Measurements from ENCODE around the gene PPP1R26.

The PPP1R26 gene

GRCh38 chr9:135521608-135522095 is 42.1 kb downstream of the PPP1R26 start:
- Histone ChIP-seq H3K9ac (ENCODE audit: low read length) (no peak overlapping the region), H3K27me3 (ENCODE audit: insufficient read depth, low read length) (no peaks in the 10 kb centered on the region), H3K9me2 (ENCODE audit: low read depth, low read length) (no peaks in the 10 kb centered on the region), H3K4me3 (ENCODE audit: low read depth, low read length, poor library complexity, severe bottlenecking) (no peak overlapping the region), H4K20me1 (ENCODE audit: insufficient read depth, low read length) (no peaks in the 10 kb centered on the region), H3F3A (ENCODE audit: insufficient read depth, low read length) (no peaks in the 10 kb centered on the region), H3K9me3 (ENCODE audit: low read length) (no peaks in the 10 kb centered on the region), H3K4me1 (ENCODE audit: insufficient read depth, low read length, severe bottlenecking) (no peaks in the 10 kb centered on the region), H3K36me3 (ENCODE audit: insufficient read depth, low read length) (no peaks in the 10 kb centered on the region), H3K4me2 (ENCODE audit: low read length) (no peak overlapping the region), H3K79me2 (ENCODE audit: insufficient read depth, low read length) (no peaks in the 10 kb centered on the region), H2AFZ (ENCODE audit: low read length) (no peak overlapping the region), H3K27ac (ENCODE audit: low read depth, low read length, poor library complexity, severe bottlenecking) (no peak overlapping the region)
- TF ChIP-seq CTCF (IDR thresholded peaks at IDR 0.05; ENCODE audit: low read length), result no peak
- TF ChIP-seq EZH2 (IDR thresholded peaks at IDR 0.05; ENCODE audit: borderline replicate concordance, low read length), result no peak

- no peaks in the 10 kb centered on the region for H3K9me2 ChIP-seq (ENCODE audit: low read depth, low read length)
- H3K27ac ChIP-seq (ENCODE audit: low read depth, low read length, poor library complexity, severe bottlenecking), result no peak overlapping the region
- H3F3A ChIP-seq (ENCODE audit: insufficient read depth, low read length), result no peaks in the 10 kb centered on the region
- H4K20me1 ChIP-seq (ENCODE audit: insufficient read depth, low read length), result no peaks in the 10 kb centered on the region
- no peaks in the 10 kb centered on the region for H3K27me3 ChIP-seq (ENCODE audit: insufficient read depth, low read length)
- no peak overlapping the region for H3K4me2 ChIP-seq (ENCODE audit: low read length)
- H2AFZ ChIP-seq (ENCODE audit: low read length), result no peak overlapping the region
- no peaks in the 10 kb centered on the region for H3K4me1 ChIP-seq (ENCODE audit: insufficient read depth, low read length, severe bottlenecking)
- H3K9me3 ChIP-seq (ENCODE audit: low read length), result no peaks in the 10 kb centered on the region
- no peak overlapping the region for H3K9ac ChIP-seq (ENCODE audit: low read length)
- H3K79me2 ChIP-seq (ENCODE audit: insufficient read depth, low read length), result no peaks in the 10 kb centered on the region
- no peak overlapping the region for H3K4me3 ChIP-seq (ENCODE audit: low read depth, low read length, poor library complexity, severe bottlenecking)
- no peaks in the 10 kb centered on the region for H3K36me3 ChIP-seq (ENCODE audit: insufficient read depth, low read length)
- no peak for TF ChIP-seq CTCF (IDR thresholded peaks at IDR 0.05; ENCODE audit: low read length)
- TF ChIP-seq EZH2 (IDR thresholded peaks at IDR 0.05; ENCODE audit: borderline replicate concordance, low read length), result no peak
Observed at GRCh38 chr9:135522137-135522877, 42.7 kb downstream of the PPP1R26 start.

- Histone ChIP-seq H3K9me2 (ENCODE audit: low read depth, low read length) (no peaks in the 10 kb centered on the region), H3K9me3 (ENCODE audit: low read length) (no peaks in the 10 kb centered on the region), H3F3A (ENCODE audit: insufficient read depth, low read length) (no peaks in the 10 kb centered on the region), H3K4me2 (ENCODE audit: low read length) (no peak overlapping the region), H3K27me3 (ENCODE audit: insufficient read depth, low read length) (no peaks in the 10 kb centered on the region), H3K79me2 (ENCODE audit: insufficient read depth, low read length) (no peaks in the 10 kb centered on the region), H3K36me3 (ENCODE audit: insufficient read depth, low read length) (no peaks in the 10 kb centered on the region), H3K4me3 (ENCODE audit: low read depth, low read length, poor library complexity, severe bottlenecking) (no peak overlapping the region), H3K27ac (ENCODE audit: low read depth, low read length, poor library complexity, severe bottlenecking) (no peak overlapping the region), H3K4me1 (ENCODE audit: insufficient read depth, low read length, severe bottlenecking) (no peaks in the 10 kb centered on the region), H4K20me1 (ENCODE audit: insufficient read depth, low read length) (no peaks in the 10 kb centered on the region), H2AFZ (ENCODE audit: low read length) (no peak overlapping the region), H3K9ac (ENCODE audit: low read length) (no peak overlapping the region)
- TF ChIP-seq EZH2 (IDR thresholded peaks at IDR 0.05; ENCODE audit: borderline replicate concordance, low read length), result no peak
- no peak for TF ChIP-seq CTCF (IDR thresholded peaks at IDR 0.05; ENCODE audit: low read length)
Observed at GRCh38 chr9:135522931-135523330, 43.3 kb downstream of the PPP1R26 start.
